Activated CD4-positive, alpha-beta T cell treated with anti-CD3 and anti-CD28 coated beads for 4 hours (primary cell): ENCODE measurements around the gene RCHY1.
"Not testable (repeated sequence)": the region's sequence is repeated elsewhere in the genome, so short reads cannot be mapped to it uniquely, and the experiment has no call there.

Experiments used
- DNase-seq, 2 donors: peaks; one replicate each; pipeline ENCODE4 v3.0.0-alpha.2; 2020

The RCHY1 gene

GRCh38 chr4:75514949-75515612 lies 878 bp upstream of the RCHY1 start:
- DNase-seq: no peak

- DNase-seq: no peak
Measured at GRCh38 chr4:75513526-75514130, 575 bp downstream of the RCHY1 start.

- no peak for DNase-seq
Measured at GRCh38 chr4:75512386-75513211, 1.6 kb downstream of the RCHY1 start.

GRCh38 chr4:75511841-75512240 lies 2.4 kb downstream of the RCHY1 start:
- DNase-seq: no peak

- not testable (repeated sequence) for DNase-seq
Measured at GRCh38 chr4:75509592-75509991, 4.6 kb downstream of the RCHY1 start.

- no peak for DNase-seq
Measured at GRCh38 chr4:75505630-75506029, 8.6 kb downstream of the RCHY1 start.

DNA sequence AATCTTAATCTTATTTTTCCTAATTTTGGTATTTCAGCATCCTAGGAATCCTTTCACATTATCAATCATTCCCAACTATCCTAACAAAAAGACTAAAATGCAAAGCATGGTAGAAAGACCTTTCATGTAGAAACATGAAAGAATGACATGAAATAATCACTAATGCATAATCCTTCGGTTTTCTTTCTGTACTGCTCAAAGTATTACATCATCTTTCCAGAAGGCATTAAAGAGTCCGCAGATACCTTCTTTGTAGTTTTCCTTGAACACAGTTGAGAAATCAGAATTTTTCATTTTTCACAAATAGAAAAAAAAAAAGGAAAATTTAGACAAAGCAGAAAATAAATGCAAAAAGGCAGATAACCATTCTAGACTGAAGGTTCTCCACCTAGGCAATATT lies 11.5 kb downstream of the RCHY1 start:
- no peak for DNase-seq

DNA sequence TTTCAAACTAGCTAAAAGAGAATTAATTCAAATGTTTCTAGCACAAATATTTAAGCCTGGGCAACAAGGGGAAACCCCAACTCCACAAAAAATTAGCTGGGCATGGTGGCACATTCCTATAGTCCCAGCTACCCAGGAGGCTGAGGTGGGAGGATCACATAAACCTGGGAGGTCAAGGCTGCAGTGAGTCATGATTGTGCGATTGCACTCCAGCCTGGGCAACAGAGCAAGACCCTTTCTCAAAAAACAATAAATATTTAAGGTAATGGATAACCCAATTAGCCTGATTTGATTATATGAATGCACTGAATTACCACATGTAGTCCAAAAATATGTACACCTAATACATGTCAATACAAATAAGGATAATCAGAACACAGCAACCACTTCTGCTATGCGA lies 14.3 kb downstream of the RCHY1 start:
- DNase-seq: no peak

DNA sequence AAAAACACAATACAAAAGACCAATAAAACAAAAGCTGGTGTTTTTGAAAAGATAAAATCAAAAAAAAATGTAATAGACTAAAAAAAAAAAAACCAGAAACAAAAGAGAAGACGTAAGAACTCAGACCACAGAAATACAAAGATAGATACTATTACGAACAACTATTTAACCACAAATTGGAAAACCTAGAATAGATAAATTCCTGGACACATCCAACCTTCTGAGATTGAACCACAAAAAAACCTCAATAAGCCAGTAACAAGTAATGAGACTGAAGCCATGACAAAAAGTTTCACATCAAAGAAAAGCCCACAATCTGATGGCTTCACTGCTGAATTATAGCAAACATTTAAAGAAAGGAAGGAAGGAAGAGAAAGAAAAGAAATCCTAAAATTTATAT lies 16.2 kb downstream of the RCHY1 start:
- no peak for DNase-seq

GRCh38 chr4:75497133-75497532 lies 17.1 kb downstream of the RCHY1 start:
- no peak for DNase-seq

- no peak for DNase-seq
Measured at GRCh38 chr4:75496406-75496805, 17.8 kb downstream of the RCHY1 start.

DNA sequence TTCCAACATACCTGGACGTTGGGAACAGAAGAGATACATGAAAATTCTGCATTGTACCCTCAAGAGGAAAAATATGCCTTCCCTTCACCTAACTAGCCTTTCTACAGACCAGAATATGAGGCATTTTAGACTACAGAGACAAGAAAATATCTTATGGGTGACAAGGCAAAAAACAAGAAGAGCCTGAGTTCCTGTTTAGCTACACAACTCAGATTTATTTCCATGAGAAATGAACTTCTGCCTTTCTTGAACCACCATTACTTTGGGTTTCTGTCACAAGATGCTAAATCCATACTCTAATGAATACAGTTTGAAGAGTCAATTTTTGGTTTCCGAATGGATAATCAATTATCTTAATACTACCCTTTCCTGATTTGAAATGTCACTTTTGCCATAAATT lies 18.7 kb downstream of the RCHY1 start:
- DNase-seq: no peak

GRCh38 chr4:75494563-75494962 lies 19.6 kb downstream of the RCHY1 start:
- DNase-seq: no peak

DNA sequence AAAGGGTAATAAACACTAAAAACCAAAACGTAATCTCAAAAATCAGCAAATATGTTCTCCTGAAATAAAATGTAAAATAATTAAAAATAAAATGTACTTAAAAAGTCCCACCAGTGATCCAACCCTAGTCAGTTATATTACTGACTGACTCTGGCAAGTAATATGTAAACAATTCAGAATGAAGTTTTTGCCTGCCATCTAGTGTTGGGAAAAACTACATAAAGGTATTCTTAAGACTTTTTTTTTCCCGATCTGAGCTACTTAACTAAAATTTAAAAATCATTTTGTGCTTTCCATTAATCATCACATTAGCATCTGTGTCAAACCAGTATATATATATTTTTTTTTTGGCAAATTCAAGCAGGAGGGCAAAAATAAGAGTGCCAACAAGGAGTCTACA lies 24.0 kb downstream of the RCHY1 start:
- DNase-seq: no peak

- no peak for DNase-seq
Measured at GRCh38 chr4:75484190-75484589, 30.0 kb downstream of the RCHY1 start.

DNA sequence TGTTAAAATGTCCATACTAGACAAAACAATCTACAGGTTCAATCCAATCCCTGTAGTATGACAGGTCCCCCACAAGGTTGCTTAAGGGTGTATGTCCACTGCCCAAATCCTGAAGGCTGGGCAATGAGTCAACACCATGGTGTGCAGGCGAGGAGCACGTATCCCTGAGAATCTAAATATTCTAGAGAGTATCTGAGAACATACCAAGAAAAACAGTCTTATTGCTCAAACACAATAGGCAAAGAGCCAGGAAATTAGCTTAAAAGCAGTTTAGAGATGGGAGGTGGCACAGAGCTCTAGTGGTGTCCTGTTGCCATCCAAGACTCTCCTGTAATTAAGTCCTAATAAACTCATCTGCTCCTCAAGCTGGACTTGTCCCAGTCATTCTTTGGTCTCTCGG lies 37.0 kb downstream of the RCHY1 start:
- no peak for DNase-seq

- DNase-seq: no peak
Measured at GRCh38 chr4:75470738-75471137, 43.5 kb downstream of the RCHY1 start.

DNA sequence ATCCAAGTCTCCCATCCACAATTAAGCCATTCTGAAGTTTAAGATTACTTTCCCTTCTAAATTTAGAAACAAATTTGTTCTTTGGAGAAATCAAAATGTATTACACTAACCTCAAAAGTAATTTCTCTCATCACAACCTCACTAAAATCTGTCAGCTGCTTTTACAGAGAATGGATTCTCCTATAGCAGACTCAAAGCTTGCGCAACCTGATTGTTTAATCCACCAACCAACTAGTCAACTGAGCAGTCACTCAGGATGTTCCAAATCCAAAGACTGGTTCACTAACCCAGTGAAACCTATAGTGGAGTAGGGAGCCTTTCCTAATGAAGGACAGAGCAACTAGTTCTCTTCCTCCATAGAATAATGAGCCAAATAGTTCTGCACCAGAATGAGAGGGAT lies 44.3 kb downstream of the RCHY1 start:
- DNase-seq: no peak

- no peak for DNase-seq
Measured at GRCh38 chr4:75457365-75457764, 56.8 kb downstream of the RCHY1 start.

DNA sequence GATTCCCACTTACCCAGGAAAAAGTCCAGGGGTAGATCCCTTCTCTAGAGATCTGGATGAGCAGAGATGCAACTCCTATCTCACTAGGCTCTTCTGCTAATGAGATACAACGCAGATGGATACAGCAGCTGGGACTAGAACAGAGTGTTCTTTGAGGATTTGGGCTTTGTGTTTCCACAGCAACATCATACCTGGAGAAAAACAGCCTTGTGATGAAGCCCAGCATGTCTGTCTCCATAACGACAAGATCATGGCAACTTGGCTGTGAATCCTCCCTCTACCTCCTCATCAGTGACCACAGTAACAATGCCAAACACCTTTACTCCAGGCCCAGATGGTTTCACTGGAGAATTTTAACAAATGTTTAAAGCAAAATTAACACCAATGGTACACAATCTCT lies 80.1 kb downstream of the RCHY1 start:
- no peak for DNase-seq

GRCh38 chr4:75432683-75433082 lies 81.5 kb downstream of the RCHY1 start:
- no peak for DNase-seq

- no peak for DNase-seq
Measured at GRCh38 chr4:75429208-75429607, 85.0 kb downstream of the RCHY1 start.
